ENCODE results near the gene ADSS1. TPM values are rescaled to one million over a fixed set of nuclear protein-coding genes. Genes with fewer than 3 reads are reported as not detected.

Gene ADSS1
- polyA plus RNA-seq (2012; ENCODE audit: low read depth, missing spikeins): 0.21 TPM

DNA sequence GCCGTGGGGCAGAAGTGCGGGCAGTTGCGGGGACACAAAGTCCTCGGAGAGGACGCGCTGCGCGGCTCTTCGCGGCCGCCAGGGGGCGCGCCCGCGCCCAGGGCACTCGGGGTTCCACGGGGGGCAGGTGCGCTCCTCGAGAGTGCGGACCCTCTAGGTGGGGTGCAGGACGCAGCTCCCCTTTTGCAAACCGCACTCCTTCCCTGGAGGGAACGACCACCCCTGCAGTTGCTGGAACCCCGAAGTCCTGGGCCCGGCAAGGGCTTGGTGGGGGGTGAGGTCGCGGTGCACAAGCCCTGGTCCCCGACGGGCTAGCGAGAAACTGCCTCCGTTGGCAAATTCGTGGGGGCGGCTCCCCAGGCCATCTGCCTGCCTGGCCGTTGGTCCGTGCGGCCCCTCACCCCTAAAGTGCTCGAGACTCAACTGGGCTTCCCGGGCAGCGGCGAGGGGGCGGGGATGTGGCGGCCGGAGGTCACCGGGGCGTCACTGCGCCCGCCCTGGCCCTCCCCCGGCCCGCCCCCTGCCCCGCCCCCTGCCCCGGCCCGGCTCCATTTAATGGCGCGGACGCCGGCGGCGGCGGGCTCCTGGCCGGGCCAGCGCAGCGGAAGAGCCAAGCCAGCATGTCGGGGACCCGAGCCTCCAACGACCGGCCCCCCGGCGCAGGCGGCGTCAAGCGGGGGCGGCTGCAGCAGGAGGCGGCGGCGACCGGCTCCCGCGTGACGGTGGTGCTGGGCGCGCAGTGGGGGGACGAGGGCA lies at the start of gene ADSS1:
Gene ADSS1 (plus strand): TSS at position 579 of the 756 bp plus-strand sequence. CDS start 42 bp downstream, at position 621.
- DNase-seq (ENCODE audit: insufficient read length, low spot score) (peak; percentile 96), FAIRE-seq (peak; percentile 94)
- TF ChIP-seq POU2F2 (IDR thresholded peaks at IDR 0.05; ENCODE audit: low read depth, low read length) (no peak), POLR2A (IDR thresholded peaks at IDR 0.05; ENCODE audit: low read depth, low read length) (no peak), PAX5 (IDR thresholded peaks at IDR 0.05; ENCODE audit: insufficient read depth, low read length, severe bottlenecking) (no peak), SPI1 (IDR thresholded peaks at IDR 0.05; ENCODE audit: low read depth, low read length) (no peak), TAF1 (IDR thresholded peaks at IDR 0.05; ENCODE audit: low read depth, low read length) (no peak), POLR2AphosphoS5 (IDR thresholded peaks at IDR 0.05; ENCODE audit: low read depth, low read length) (no peak)

DNA sequence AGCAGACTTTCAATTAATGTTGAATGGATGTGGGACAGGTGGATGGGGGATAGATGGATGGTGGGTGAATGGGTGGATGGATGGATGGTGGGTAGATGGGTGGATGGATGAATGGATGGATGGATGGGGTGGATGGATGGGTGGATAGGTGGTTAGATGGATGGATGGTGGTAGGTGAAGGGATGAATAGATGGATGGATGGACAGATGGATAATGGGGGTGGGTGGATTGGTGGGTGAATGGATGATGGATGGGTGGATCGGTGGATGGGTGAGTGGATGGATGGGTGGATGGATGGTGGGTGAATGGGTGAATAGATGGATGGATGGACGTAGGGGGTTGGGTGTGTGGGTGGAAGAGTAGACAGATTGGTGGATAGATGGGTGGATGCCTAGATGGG lies 48.6 kb upstream of the ADSS1 start:
- no peak for TF ChIP-seq POU2F2 (IDR thresholded peaks at IDR 0.05; ENCODE audit: low read depth, low read length)
- no peak for TF ChIP-seq POLR2AphosphoS5 (IDR thresholded peaks at IDR 0.05; ENCODE audit: low read depth, low read length)
- TF ChIP-seq POLR2A (IDR thresholded peaks at IDR 0.05; ENCODE audit: low read depth, low read length): no peak
- no peak for TF ChIP-seq TAF1 (IDR thresholded peaks at IDR 0.05; ENCODE audit: low read depth, low read length)
- no peak for TF ChIP-seq PAX5 (IDR thresholded peaks at IDR 0.05; ENCODE audit: insufficient read depth, low read length, severe bottlenecking)
- no peak for TF ChIP-seq SPI1 (IDR thresholded peaks at IDR 0.05; ENCODE audit: low read depth, low read length)
- no peak for DNase-seq (ENCODE audit: insufficient read length, low spot score)
- peak; percentile 55 for FAIRE-seq

- DNase-seq (ENCODE audit: insufficient read length, low spot score) (no peak), FAIRE-seq (no peak)
- no peak for TF ChIP-seq POLR2AphosphoS5 (IDR thresholded peaks at IDR 0.05; ENCODE audit: low read depth, low read length)
- no peak for TF ChIP-seq SPI1 (IDR thresholded peaks at IDR 0.05; ENCODE audit: low read depth, low read length)
- TF ChIP-seq POU2F2 (IDR thresholded peaks at IDR 0.05; ENCODE audit: low read depth, low read length): no peak
- no peak for TF ChIP-seq POLR2A (IDR thresholded peaks at IDR 0.05; ENCODE audit: low read depth, low read length)
- no peak for TF ChIP-seq TAF1 (IDR thresholded peaks at IDR 0.05; ENCODE audit: low read depth, low read length)
- TF ChIP-seq PAX5 (IDR thresholded peaks at IDR 0.05; ENCODE audit: insufficient read depth, low read length, severe bottlenecking): no peak
These were observed 47.8 kb upstream of the ADSS1 start for GRCh38 chr14:104676130-104676693.

- DNase-seq (ENCODE audit: insufficient read length, low spot score) (no peak), FAIRE-seq (no peak)
- TF ChIP-seq POU2F2 (IDR thresholded peaks at IDR 0.05; ENCODE audit: low read depth, low read length): no peak
- no peak for TF ChIP-seq SPI1 (IDR thresholded peaks at IDR 0.05; ENCODE audit: low read depth, low read length)
- TF ChIP-seq POLR2AphosphoS5 (IDR thresholded peaks at IDR 0.05; ENCODE audit: low read depth, low read length): no peak
- TF ChIP-seq PAX5 (IDR thresholded peaks at IDR 0.05; ENCODE audit: insufficient read depth, low read length, severe bottlenecking): no peak
- no peak for TF ChIP-seq POLR2A (IDR thresholded peaks at IDR 0.05; ENCODE audit: low read depth, low read length)
- no peak for TF ChIP-seq TAF1 (IDR thresholded peaks at IDR 0.05; ENCODE audit: low read depth, low read length)
These were observed 47.1 kb upstream of the ADSS1 start for GRCh38 chr14:104676694-104677511.

GRCh38 chr14:104677512-104678332 lies 46.3 kb upstream of the ADSS1 start:
- TF ChIP-seq POLR2AphosphoS5 (IDR thresholded peaks at IDR 0.05; ENCODE audit: low read depth, low read length): 0 out of 2 replicates have a peak, but pooled peaks have one; percentile 38
- TF ChIP-seq PAX5 (IDR thresholded peaks at IDR 0.05; ENCODE audit: insufficient read depth, low read length, severe bottlenecking): no peak
- no peak for TF ChIP-seq POU2F2 (IDR thresholded peaks at IDR 0.05; ENCODE audit: low read depth, low read length)
- FAIRE-seq: peak; percentile 96
- DNase-seq (ENCODE audit: insufficient read length, low spot score): no peak

GRCh38 chr14:104678346-104678745 lies 45.7 kb upstream of the ADSS1 start:
- DNase-seq (ENCODE audit: insufficient read length, low spot score) (no peak), FAIRE-seq (peak; percentile 45)
- TF ChIP-seq PAX5 (IDR thresholded peaks at IDR 0.05; ENCODE audit: insufficient read depth, low read length, severe bottlenecking) (no peak), POU2F2 (IDR thresholded peaks at IDR 0.05; ENCODE audit: low read depth, low read length) (no peak), POLR2AphosphoS5 (IDR thresholded peaks at IDR 0.05; ENCODE audit: low read depth, low read length) (no peak), SPI1 (IDR thresholded peaks at IDR 0.05; ENCODE audit: low read depth, low read length) (no peak), TAF1 (IDR thresholded peaks at IDR 0.05; ENCODE audit: low read depth, low read length) (no peak), POLR2A (IDR thresholded peaks at IDR 0.05; ENCODE audit: low read depth, low read length) (no peak)

- TF ChIP-seq SPI1 (IDR thresholded peaks at IDR 0.05; ENCODE audit: low read depth, low read length) (no peak), POU2F2 (IDR thresholded peaks at IDR 0.05; ENCODE audit: low read depth, low read length) (no peak)
- no peak for FAIRE-seq
These were observed 44.9 kb upstream of the ADSS1 start for GRCh38 chr14:104678901-104679705.

GRCh38 chr14:104680056-104680805 lies 43.8 kb upstream of the ADSS1 start:
- DNase-seq (ENCODE audit: insufficient read length, low spot score) (no peak), FAIRE-seq (peak; percentile 47)
- TF ChIP-seq POLR2A (IDR thresholded peaks at IDR 0.05; ENCODE audit: low read depth, low read length) (no peak), POLR2AphosphoS5 (IDR thresholded peaks at IDR 0.05; ENCODE audit: low read depth, low read length) (no peak), SPI1 (IDR thresholded peaks at IDR 0.05; ENCODE audit: low read depth, low read length) (no peak), PAX5 (IDR thresholded peaks at IDR 0.05; ENCODE audit: insufficient read depth, low read length, severe bottlenecking) (no peak), POU2F2 (IDR thresholded peaks at IDR 0.05; ENCODE audit: low read depth, low read length) (no peak), TAF1 (IDR thresholded peaks at IDR 0.05; ENCODE audit: low read depth, low read length) (no peak)

More at GRCh38 chr14:104678901-104679705, 44.9 kb upstream of the ADSS1 start:
- no peak for DNase-seq (ENCODE audit: insufficient read length, low spot score)
